GM12874 (cell line): Measurements from ENCODE around the gene MYO1B.

ENCODE experiments used
- TF ChIP-seq, protein P1 (sequence below): IDR thresholded peaks from 2 replicates; pipeline ENCODE4 v1.5.1; 2011; ENCODE audit warnings: low read depth, mild to moderate bottlenecking, control low read depth, low read length, moderate library complexity; ENCODE audit not compliant: insufficient read depth

Gene MYO1B

DNA sequence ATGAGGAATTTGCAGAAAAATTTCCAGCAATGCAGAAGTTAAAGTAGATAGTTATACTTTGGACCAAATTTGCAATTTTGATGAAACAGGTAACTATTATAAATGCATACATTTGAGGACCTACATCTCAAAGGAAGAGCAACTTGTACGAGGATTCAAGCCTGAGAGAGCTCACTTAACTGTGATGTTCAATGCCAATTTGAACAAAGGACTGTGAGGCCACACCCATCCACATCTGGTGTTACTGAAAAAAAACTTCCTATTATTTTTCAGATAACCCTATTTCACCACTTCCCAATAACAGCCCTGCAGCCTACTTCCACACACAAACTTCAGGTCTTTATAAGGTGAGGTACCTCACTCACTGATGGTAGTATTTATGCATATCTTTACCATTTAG is 229.3 kb downstream of the MYO1B start:
- TF ChIP-seq, protein P1, sequence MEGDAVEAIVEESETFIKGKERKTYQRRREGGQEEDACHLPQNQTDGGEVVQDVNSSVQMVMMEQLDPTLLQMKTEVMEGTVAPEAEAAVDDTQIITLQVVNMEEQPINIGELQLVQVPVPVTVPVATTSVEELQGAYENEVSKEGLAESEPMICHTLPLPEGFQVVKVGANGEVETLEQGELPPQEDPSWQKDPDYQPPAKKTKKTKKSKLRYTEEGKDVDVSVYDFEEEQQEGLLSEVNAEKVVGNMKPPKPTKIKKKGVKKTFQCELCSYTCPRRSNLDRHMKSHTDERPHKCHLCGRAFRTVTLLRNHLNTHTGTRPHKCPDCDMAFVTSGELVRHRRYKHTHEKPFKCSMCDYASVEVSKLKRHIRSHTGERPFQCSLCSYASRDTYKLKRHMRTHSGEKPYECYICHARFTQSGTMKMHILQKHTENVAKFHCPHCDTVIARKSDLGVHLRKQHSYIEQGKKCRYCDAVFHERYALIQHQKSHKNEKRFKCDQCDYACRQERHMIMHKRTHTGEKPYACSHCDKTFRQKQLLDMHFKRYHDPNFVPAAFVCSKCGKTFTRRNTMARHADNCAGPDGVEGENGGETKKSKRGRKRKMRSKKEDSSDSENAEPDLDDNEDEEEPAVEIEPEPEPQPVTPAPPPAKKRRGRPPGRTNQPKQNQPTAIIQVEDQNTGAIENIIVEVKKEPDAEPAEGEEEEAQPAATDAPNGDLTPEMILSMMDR = no peak
